Activated T-helper 17 cell treated with anti-CD3 and anti-CD28 coated beads, Interleukin-2, amount 50 U/mL, for 72 hours (primary cell): ENCODE data around the gene ABCF2. TPM values are rescaled to one million over a fixed set of nuclear protein-coding genes. Genes with fewer than 3 reads are reported as not detected.

ENCODE experiments used
- ATAC-seq: fragments of 150-1000 bp; cut with Tn5 transposase; replicated peaks from 2 replicates; pipeline ENCODE4 v1.10.0; 2021; ENCODE audit warnings: mild to moderate bottlenecking, moderate library complexity
- H3K27ac Mint-ChIP-seq: one replicate; pipeline ENCODE4 v1.8.0; 2022; ENCODE audit warnings: mixed read lengths
- H3K27me3 Mint-ChIP-seq: one replicate; pipeline ENCODE4 v1.8.0; 2022; ENCODE audit warnings: mixed read lengths
- H3K36me3 Mint-ChIP-seq: one replicate; pipeline ENCODE4 v1.8.0; 2022; ENCODE audit warnings: low read depth, mild to moderate bottlenecking, mixed read lengths
- H3K4me1 Mint-ChIP-seq: one replicate; pipeline ENCODE4 v1.8.0; 2022; ENCODE audit warnings: mixed read lengths
- H3K4me3 Mint-ChIP-seq: one replicate; pipeline ENCODE4 v1.8.0; 2022; ENCODE audit warnings: mild to moderate bottlenecking, mixed read lengths
- H3K9me3 Mint-ChIP-seq: one replicate; pipeline ENCODE4 v1.8.0; 2022; ENCODE audit warnings: mixed read lengths
- total RNA-seq, 2 donors: library from RNA; stranded (reverse); gene quantifications; one replicate each; pipeline ENCODE4 v1.2.3, GENCODE V29; 2022

ABCF2 gene
- total RNA-seq, 2 donors from 2014 or later, result 26.9 to 55.2 TPM

DNA sequence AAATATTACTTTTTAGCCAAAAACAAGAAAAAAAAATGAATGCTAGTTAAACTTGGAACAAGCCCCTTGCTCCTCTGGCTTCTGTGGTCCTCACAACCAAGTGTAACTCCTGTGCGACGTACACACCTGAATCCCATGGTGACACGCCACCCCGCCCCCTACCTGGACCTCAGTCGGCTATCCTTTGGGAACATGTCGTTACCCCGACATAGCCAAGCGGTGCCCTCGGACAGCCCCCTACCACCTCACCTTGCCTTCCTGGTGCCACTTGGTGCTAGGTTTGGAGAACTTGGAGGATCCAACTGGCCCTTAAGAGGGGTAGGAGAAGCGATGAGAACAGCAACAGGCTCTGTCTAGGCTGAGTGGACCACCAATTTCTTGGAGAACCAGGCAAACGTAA, 33.5 kb upstream of the ABCF2 start:
- no peak for ATAC-seq
- no peaks in the 10 kb centered on the region for H3K9me3 Mint-ChIP-seq
- H3K4me3 Mint-ChIP-seq, result no peak overlapping the region
- H3K27ac Mint-ChIP-seq, result no peak overlapping the region
- peaks cover 19% of the 10 kb centered on the region for H3K27me3 Mint-ChIP-seq
- H3K4me1 Mint-ChIP-seq, result no peaks in the 10 kb centered on the region
- H3K36me3 Mint-ChIP-seq, result no peaks in the 10 kb centered on the region

DNA sequence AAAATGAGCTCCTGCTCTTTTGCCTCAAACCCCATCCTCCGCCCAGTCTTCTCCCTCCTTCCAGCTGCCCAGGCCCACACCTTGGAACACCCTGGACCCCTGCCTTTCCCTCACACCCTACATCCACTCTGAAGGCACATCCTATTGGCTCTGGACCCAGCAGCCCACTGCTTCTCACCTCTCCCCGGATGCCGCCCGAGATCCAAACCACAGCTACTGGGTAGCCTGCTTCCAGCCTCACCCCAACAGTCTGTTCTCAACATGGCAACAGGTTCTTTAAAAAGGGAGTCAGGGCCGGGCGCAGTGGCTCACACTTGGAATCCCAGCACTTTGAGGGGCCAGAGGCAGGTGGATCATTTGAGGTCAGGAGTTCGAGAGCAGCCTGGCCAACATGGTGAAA, 31.0 kb upstream of the ABCF2 start:
- Mint-ChIP-seq H3K4me3 (no peak overlapping the region), H3K4me1 (no peaks in the 10 kb centered on the region), H3K9me3 (no peaks in the 10 kb centered on the region), H3K36me3 (no peaks in the 10 kb centered on the region), H3K27ac (no peak overlapping the region), H3K27me3 (peaks cover 29% of the 10 kb centered on the region)
- ATAC-seq, result no peak

DNA sequence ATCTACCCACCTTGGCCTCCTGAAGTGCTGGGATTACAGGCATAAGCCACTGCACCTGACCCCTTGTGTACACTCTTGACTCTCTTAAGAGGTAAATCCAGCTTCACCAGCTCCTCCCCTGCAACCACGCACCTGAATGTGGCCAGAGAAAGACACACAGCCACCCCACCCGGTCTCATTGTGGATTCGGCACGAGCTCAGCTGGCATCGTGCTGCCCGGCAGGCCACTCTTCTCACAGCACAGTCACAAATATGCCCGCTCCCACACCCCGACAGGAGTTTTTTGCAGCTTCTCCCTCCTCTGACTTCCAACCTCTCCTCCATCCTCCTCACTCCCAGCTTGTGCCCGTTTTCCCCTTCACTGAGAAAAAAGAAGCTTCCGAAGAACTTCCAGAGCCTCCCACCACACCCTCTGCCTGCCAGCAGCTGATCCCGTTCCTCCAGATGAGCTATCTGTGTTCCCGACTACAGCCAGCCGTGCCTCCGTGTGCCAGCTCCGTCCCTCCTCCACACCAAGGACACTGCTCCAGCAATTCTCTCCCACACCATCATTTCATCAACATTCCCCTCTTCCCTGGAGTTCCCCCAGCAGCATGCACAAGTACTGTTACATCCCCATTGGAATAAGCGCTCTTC, 29.5 kb upstream of the ABCF2 start:
- H3K27ac Mint-ChIP-seq, result no peak overlapping the region
- H3K4me1 Mint-ChIP-seq, result peaks cover 4% of the 10 kb centered on the region
- H3K36me3 Mint-ChIP-seq, result no peaks in the 10 kb centered on the region
- no peak for ATAC-seq
- no peak overlapping the region for H3K4me3 Mint-ChIP-seq
- peaks cover 36% of the 10 kb centered on the region for H3K27me3 Mint-ChIP-seq
- H3K9me3 Mint-ChIP-seq, result no peaks in the 10 kb centered on the region

DNA sequence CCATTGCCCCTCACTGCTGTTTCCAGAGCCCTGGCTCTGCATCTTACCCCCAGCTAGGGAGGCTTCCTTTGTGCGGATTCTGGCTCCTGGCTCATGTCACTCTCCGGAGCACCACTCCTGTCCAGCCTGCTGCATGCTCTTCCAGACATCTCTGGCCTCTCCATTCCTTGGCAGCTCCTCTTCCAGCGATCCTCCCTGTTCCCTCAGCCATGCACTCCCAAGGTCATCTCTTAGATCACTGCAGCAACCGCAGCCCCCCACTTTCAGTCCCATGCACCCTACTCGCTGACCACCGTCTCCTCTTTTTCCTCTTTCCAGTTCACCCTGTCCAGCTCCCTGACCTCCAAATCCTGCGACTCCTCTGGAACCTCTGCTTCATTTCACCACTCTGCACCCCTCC, 28.4 kb upstream of the ABCF2 start:
- peaks cover 4% of the 10 kb centered on the region for H3K4me1 Mint-ChIP-seq
- no peak for ATAC-seq
- H3K27ac Mint-ChIP-seq, result no peak overlapping the region
- no peak overlapping the region for H3K4me3 Mint-ChIP-seq
- no peaks in the 10 kb centered on the region for H3K36me3 Mint-ChIP-seq
- peaks cover 46% of the 10 kb centered on the region for H3K27me3 Mint-ChIP-seq
- no peaks in the 10 kb centered on the region for H3K9me3 Mint-ChIP-seq

DNA sequence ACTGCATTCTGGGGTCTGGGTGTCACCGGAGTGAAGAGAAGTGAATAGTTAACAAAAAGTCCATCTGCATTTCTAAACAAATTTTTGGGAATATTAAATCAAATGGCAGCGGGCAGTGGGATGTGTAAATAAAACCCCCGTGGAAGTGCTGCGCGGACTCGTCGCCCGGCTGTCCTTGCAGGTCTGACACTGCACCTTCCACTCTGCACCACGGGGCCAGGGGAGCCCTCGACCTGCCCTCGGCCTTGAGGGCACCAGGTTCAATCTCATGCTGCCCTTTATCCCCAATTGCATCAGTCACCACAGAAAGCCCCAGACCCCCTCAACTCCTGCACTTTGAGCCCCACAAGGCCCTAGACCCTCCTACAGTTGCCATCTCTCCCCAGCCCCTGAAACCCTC, 27.8 kb upstream of the ABCF2 start:
- Mint-ChIP-seq H3K27me3 (peaks cover 51% of the 10 kb centered on the region), H3K4me1 (peaks cover 4% of the 10 kb centered on the region), H3K4me3 (no peak overlapping the region)

DNA sequence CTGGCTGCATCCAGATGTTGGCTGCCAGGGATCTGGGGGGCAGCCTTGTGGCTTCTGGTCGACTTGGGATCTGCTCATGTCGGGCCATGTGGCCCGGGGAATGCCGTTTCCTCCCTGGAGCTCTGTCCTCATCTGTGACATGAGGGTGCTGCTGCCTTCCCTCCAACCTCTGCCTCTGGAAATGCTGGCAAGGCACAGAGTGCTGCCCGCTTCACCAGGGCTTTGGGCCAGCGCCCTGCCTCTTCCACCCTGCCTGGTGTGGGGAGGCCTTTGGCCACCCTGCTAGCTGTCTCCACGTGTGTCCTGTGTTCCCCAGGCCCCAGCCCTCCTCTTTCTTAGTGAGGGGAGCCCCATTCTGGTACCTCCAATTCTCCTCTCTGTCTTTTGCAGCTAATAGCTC, 27.3 kb upstream of the ABCF2 start:
- ATAC-seq, result no peak
- Mint-ChIP-seq H3K9me3 (no peaks in the 10 kb centered on the region), H3K4me3 (no peak overlapping the region), H3K27me3 (peaks cover 53% of the 10 kb centered on the region), H3K27ac (no peak overlapping the region), H3K36me3 (no peaks in the 10 kb centered on the region), H3K4me1 (peaks cover 7% of the 10 kb centered on the region)

More for the DNA sequence above, 27.8 kb upstream of the ABCF2 start:
- no peaks in the 10 kb centered on the region for H3K36me3 Mint-ChIP-seq
- no peaks in the 10 kb centered on the region for H3K9me3 Mint-ChIP-seq
- ATAC-seq, result no peak
- H3K27ac Mint-ChIP-seq, result no peak overlapping the region

DNA sequence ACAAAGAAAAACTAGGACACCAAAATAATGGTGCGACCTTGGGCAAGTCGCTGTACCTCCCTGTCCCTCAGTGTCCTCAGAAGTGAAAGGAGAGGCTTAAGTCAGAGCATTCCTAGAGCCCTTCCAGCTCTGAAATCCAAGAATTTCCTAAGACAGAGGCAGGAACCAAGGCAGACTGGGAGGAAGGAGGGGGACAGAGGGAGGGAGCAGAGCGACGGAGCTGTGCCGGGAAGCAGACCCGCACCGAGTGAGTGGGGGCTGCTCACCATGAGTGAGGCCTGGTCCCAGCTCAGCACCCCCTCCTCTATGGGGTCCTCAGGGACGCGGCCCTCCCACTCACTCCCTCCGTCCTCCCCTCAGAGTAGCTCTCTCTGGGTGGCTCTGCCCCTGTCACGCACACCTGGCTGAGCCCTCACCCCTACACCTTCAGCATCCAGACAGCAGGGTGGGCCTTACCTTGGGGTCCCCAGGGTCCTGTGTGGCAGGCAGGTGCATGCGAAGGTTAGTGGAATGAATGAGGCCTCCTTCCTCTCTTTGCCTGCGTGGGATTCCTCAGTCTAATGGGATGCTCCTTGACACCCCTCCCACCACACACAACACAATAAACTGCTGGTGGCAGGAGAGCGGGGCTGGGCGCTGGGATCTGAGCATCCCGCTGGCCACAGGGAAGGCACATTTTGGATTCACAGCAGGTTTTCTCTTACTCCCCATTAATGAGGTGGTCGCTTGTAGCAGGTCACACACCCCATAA, 26.1 kb upstream of the ABCF2 start:
- no peak overlapping the region for H3K4me3 Mint-ChIP-seq
- H3K36me3 Mint-ChIP-seq, result no peaks in the 10 kb centered on the region
- H3K27me3 Mint-ChIP-seq, result peaks cover 57% of the 10 kb centered on the region
- no peaks in the 10 kb centered on the region for H3K9me3 Mint-ChIP-seq
- H3K4me1 Mint-ChIP-seq, result peaks cover 14% of the 10 kb centered on the region
- no peak for ATAC-seq
- H3K27ac Mint-ChIP-seq, result no peak overlapping the region

DNA sequence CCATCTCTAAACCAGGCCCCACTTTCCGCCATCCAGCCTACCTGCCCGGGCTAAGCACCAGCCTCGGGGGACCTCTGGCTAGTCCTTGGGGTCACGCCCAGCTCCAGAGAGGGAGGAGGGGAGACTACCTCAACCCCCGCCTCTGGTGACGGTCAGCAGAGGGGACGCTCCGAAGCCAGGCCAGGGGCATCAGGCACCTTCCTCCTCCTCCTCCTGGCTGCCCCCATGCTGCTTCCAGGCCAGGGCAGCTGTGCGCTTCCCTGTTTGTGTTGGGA, 25.5 kb upstream of the ABCF2 start:
- H3K4me3 Mint-ChIP-seq, result peak overlapping the region; percentile 26
- no peak for ATAC-seq

DNA sequence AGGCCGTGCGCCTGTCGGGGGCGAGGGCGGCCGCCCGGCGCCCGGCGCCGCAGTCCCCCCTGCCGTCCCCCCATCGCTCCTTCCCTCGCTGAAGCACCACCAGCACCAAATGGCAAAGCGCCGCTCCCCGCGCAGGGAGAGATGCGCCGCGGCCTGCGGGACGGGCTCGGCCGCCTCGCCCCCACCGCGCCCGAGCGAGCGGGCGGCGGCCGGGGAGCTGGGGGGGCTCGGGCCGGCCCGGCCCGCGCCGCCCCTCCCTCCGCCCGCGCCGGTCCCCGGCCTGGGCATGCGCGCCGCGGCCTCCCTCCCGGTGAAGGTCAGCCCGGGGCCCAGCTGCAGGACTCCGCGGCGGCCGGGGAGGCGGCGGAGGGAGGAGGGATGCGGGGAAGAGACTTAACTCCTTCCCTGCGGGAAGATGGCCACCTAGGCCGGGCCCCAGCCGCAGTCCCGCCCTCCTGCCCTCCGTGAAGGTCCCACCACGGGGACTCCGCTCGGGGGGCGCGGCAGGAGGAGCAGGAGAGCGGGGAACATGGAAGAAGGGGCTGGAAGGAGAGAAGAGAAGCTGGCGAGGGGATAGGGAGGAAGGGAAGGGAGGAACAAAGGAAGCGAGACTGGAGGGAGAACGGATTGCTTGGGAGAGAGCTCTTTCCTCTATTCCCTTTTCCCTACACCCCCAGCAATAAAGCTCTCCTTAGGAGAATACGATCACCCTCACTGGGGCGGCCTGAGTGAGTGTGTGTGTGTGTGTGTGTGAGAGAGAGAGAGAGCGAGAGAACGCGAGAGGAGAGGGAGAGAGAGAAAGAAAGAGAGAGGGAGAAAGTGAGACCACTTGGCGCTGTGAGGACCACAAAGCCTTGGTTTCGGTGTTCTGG, 24.9 kb upstream of the ABCF2 start:
- peaks cover 57% of the 10 kb centered on the region for H3K27me3 Mint-ChIP-seq
- no peak overlapping the region for H3K27ac Mint-ChIP-seq
- ATAC-seq, result no peak
- H3K9me3 Mint-ChIP-seq, result no peaks in the 10 kb centered on the region
- H3K36me3 Mint-ChIP-seq, result no peaks in the 10 kb centered on the region
- H3K4me1 Mint-ChIP-seq, result peaks cover 14% of the 10 kb centered on the region
- H3K4me3 Mint-ChIP-seq, result peak overlapping the region; percentile 26

More for the DNA sequence above, 25.5 kb upstream of the ABCF2 start:
- H3K27me3 Mint-ChIP-seq, result peaks cover 56% of the 10 kb centered on the region
- H3K36me3 Mint-ChIP-seq, result no peaks in the 10 kb centered on the region
- H3K27ac Mint-ChIP-seq, result no peak overlapping the region
- H3K9me3 Mint-ChIP-seq, result no peaks in the 10 kb centered on the region
- H3K4me1 Mint-ChIP-seq, result peaks cover 14% of the 10 kb centered on the region

DNA sequence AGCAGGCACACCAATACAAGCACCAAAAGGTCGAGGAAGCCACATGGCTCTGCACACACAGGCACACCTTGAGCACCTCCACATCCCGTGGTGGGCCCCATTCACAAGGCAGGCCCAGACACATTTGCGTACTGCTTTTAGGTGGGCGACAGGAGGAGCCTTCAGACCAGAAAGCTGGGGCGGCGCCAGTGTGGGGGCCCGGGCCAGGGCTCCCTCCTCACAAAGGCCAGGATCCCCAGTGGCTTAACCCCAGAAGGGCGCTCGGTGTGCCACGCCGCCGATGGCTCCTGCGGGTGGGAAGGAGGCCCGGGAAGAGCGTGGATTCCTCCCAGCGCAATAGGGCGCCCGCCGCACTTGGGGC, 24.3 kb upstream of the ABCF2 start:
- H3K9me3 Mint-ChIP-seq, result no peaks in the 10 kb centered on the region
- no peaks in the 10 kb centered on the region for H3K36me3 Mint-ChIP-seq
- no peak for ATAC-seq
- H3K4me3 Mint-ChIP-seq, result peak overlapping the region; percentile 56
- H3K27ac Mint-ChIP-seq, result no peak overlapping the region
- H3K27me3 Mint-ChIP-seq, result peaks cover 58% of the 10 kb centered on the region
- H3K4me1 Mint-ChIP-seq, result peaks cover 14% of the 10 kb centered on the region

DNA sequence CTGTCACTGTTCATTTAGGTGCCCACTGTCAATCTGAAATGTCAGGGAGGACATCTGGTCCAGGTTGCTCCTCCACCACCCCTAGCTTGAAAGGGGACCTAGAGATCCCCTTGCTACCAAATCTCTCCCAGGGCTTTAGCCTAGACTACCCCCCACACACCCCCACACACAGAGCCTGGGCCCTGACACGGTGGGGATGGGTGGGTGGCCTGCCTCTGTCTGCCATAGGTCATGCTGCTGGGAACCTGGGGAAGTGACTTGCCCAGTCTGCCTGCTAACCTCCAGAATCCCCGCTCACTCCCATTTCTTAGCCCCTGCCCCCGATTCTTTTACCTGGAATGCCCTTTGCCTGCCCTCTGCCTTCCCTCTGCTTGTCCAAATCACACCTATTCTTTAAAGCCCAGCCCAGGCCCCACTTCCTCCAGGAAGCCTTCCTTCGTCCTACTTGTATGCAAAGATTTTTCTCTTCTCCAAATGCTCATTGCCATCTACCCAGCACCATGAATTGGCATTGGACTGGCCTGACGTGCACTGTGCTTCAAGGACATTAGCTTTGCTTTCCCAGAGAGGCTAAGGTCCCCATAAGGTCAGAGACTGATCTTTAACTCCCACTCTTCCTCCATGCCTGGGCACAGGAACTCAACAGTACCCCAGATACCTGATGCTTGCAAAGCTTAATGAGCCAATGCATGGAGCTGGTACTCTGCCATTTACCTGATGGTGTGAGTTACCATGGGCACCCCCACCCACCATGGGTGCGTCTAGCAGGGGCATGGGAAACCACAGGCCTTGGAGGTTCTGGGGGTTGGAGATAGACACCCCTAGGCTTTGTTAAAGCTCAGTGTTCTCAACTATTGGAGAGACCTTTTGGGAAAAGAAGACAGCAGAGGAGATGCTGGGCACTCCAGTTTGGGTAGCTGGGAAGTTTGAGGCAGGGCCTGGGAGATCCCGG, 23.5 kb upstream of the ABCF2 start:
- no peaks in the 10 kb centered on the region for H3K9me3 Mint-ChIP-seq

DNA sequence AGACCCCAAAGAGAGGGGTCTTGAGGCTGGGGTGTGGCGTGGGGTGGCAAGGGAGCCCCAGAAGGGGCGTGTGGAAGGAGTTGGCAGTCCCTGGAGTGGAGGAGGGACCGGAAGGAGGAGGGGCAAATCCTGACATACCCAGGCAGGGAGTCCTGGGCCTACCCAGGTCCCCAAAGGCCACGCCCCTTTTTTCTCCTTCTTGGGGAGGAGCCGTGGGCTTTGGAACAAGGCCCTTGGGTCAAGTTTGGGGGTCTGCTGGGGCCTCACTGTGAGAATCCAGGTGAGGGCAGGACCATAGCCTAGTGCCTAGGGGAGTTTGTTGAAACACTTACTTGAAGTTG, 22.7 kb upstream of the ABCF2 start:
- Mint-ChIP-seq H3K27ac (no peak overlapping the region), H3K36me3 (no peaks in the 10 kb centered on the region), H3K4me3 (peak overlapping the region; percentile 56), H3K4me1 (peaks cover 19% of the 10 kb centered on the region), H3K27me3 (peaks cover 55% of the 10 kb centered on the region), H3K9me3 (no peaks in the 10 kb centered on the region)
- ATAC-seq, result no peak

More for the DNA sequence above, 23.5 kb upstream of the ABCF2 start:
- Mint-ChIP-seq H3K36me3 (no peaks in the 10 kb centered on the region), H3K4me3 (peak overlapping the region; percentile 56), H3K27ac (no peak overlapping the region), H3K27me3 (peaks cover 58% of the 10 kb centered on the region), H3K4me1 (peaks cover 19% of the 10 kb centered on the region)
- ATAC-seq, result no peak

DNA sequence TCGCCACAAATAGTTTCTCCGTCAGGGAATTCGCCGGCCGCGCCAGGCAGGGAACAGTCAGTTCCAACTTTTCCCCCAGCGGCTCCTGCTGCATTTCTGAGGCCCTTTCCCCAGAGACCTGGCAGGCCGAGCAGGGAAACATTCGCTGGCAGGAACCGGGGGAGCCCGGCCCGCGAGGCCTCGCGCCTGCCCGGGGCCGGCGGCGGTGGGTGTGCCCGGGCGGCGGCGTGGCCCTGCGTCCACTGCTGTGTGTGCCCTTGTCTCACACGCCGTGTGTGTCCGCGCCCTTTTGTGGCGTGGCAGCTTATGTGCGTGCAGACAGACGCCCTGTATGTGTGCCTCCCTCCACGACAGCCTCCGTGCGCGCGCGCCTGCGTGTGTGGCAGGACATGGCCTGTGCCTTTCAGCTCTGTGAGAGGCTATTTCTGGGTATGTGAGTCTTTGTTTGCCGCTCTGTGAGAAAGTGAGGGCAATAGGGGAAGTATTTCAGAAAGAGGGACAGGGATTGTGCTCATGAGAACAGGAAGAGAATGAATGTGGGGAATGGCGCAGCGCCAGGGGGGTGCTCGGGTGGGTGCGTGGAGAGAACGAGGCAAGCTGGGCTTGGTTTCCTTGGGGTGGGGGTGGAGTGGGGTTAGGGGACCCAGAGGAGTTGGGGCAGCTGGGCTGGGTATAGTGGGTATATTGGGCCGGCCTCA, 22.2 kb upstream of the ABCF2 start:
- ATAC-seq, result peak; percentile 39
- Mint-ChIP-seq H3K4me3 (peak overlapping the region; percentile 56), H3K27ac (no peak overlapping the region), H3K27me3 (peaks cover 52% of the 10 kb centered on the region), H3K36me3 (no peaks in the 10 kb centered on the region), H3K4me1 (peaks cover 19% of the 10 kb centered on the region), H3K9me3 (no peaks in the 10 kb centered on the region)
